Subcutaneous adipose tissue (tissue), 4 donors: Measurements from ENCODE around the gene SZT2. TPM values are rescaled to one million over a fixed set of nuclear protein-coding genes. Genes with fewer than 3 reads are reported as not detected.

ENCODE experiments used
- total RNA-seq, 4 donors: library from RNA; depleted of rRNA; stranded (reverse); fragments of >200 nt; gene quantifications; one replicate each; pipeline ENCODE4 v1.1.0, GENCODE V29; 2016
- TF ChIP-seq, protein P1 (sequence below): fragments of 450-650 bp; IDR thresholded peaks from one replicate; pipeline ENCODE4 v1.5.1; 2016; ENCODE audit warnings: low read depth, mild to moderate bottlenecking, control low read depth, antibody characterized with exemption, moderate library complexity

Gene SZT2
- total RNA-seq, 4 donors from 2014 or later, result 27.1 to 62.7 (median 31.3) TPM

DNA sequence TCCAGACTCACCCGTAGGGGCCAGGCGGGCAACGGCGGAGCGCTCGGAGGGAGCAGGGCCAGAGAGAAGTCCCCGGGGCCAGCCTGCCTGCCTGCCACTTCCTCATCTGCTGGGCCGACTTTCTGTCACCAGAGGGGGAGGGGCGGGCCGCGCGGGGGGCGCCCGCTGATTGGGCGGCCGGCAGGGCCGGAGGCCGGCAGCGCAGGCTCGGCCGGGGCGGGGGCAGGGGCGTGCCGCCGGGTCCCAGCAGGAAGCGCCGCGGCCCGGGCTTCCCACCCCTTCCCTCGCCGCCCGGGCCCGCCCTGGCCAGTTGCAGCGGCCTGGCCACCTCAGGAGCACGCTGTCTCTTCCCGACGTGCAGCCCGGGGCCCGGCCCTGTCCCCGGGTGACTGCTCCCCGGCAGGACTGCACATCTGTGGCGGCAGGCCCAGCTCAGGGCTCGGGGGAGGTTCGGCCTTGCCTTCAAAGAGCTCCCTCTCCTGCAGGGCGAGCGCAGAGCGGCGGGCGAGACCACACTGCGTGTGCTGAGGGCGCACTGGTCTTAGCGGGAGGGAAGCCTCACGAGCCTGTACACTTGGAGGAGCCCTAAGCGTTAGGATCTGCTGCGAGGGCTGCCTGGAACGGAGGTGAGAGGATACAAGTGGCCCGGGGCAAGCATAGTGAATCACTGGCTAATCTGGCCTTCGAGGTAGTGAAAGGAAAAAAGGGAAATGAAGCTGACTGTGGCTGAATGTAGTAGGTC lies 21.6 kb upstream of the SZT2 start, which contains the start of gene ELOVL1:
TSS of gene ELOVL1 (minus strand) at position 108 of the 742 bp plus-strand sequence. CDS start 2,402 bp downstream, outside the sequence.
- TF ChIP-seq, protein P1, sequence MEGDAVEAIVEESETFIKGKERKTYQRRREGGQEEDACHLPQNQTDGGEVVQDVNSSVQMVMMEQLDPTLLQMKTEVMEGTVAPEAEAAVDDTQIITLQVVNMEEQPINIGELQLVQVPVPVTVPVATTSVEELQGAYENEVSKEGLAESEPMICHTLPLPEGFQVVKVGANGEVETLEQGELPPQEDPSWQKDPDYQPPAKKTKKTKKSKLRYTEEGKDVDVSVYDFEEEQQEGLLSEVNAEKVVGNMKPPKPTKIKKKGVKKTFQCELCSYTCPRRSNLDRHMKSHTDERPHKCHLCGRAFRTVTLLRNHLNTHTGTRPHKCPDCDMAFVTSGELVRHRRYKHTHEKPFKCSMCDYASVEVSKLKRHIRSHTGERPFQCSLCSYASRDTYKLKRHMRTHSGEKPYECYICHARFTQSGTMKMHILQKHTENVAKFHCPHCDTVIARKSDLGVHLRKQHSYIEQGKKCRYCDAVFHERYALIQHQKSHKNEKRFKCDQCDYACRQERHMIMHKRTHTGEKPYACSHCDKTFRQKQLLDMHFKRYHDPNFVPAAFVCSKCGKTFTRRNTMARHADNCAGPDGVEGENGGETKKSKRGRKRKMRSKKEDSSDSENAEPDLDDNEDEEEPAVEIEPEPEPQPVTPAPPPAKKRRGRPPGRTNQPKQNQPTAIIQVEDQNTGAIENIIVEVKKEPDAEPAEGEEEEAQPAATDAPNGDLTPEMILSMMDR, result no peak

DNA sequence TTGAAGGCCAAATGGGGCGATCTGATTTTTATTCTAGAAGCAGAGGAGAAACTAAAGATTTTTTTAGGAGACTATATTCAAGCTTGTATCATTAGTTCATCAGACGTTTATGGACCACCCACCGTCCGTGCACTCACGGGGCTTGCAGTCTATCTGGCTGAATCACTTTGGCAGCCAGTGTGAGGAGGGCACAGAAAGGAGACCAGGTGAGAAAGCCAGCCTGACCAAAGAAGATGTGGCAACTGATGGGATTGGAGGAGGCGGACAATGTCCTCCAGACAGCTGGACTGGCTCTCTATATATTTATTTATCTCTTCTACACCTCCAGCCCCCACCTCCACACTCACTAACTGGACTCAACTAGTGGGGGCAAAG lies 21.1 kb upstream of the SZT2 start:
- TF ChIP-seq, protein P1, result no peak

DNA sequence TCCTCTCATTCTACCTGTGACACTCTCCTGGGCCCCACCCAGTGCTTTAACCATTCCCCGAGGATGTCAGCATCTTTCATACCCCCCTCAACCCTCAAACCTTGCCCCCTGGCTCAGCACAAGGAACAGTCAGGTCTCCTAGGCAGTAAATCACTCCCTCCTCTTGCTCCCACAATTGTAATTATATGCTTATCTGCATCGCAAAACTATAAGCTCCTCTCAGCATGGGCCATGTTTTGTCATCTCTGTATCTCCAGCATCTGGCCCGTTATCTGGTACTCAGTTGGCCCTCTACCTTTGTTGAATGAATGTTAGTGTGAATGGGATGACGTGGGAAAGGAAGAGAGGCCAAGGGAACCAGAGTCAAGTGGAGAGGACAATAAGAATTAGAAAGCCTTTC lies 19.1 kb upstream of the SZT2 start:
- TF ChIP-seq, protein P1, result no peak

DNA sequence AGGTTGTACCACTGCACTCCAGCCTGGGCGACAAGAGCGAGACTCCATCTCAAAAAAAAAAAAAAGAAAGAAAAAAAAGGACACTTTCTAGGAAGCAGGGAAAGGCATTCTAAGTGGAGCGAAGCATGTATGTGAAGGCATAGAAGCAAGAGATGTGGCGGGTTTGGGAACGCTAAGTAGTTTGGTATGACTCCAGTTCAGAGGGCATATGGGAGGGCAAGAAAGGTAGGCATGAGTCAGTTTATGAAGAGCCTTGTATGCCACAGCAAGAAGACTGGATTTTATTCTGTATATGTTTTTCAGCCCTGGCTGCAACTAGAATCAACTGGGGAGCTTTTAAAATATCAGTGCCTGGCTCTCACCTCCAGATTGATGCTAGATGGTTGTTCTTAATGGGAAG lies 17.5 kb upstream of the SZT2 start:
- TF ChIP-seq, protein P1, result no peak

DNA sequence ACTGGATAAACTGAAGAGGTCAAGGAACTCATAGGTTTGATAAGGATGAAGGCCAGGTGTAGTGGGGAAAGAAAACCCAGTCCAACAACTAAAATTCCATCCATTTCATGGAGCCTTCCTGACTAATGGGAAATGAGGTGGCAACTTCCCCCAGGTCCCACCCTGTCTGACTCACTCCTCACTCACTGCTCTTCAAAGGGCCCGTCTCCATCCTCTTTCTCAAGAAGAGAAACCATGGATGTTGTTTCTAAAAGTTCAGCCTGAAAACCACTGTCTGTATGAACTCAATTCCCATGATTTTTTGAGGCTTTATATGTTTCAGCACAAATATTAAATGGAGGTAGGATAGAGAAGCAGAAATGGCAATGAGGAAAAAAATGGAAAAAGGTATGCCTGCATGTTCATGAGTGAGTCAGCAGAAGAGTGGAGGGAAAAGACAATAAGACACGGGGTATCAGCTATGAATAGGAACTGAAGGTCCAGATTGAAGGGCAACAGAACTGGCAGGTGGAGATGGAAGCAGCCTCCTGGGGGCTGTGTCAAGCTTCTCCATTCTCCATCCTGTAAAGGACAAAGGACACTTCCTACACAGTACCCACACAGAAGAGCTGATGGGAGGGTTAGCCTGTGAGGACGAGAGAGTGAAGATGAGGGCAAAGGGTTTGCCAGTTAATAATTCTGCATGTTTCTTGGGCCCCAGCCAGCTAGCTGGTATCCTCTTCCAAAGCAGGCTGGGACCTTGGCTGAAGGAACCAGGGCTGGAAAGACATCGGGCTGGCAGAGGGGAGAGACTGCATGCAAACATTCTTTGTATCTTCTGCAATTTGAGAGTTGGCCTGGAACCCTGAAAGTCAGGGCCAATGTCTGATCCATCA lies 16.4 kb upstream of the SZT2 start:
- TF ChIP-seq, protein P1, result no peak

DNA sequence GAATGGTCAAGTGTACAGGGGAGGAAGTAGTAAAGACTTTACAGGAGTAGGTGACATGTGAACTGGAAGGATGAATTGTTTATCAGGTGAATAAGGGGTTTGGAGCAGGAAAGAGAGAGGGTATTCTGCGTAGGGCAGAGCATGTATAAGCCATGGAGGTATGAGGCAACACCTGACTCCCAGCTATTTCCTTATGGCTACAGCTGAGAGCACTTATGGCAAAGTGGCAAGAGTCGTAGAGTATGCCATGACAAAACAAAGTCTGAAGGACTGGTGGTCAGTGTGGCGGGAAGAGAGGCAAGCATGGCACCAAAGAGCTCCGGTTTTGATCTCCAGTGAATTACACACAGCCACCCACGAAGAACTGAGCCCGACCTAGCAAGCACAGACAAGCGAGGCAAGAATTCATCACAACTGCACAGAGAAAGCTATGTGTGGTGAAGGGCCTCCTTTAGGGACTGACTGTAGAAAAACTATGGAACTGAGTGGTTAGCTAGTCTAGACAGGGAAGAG lies 12.9 kb upstream of the SZT2 start:
- TF ChIP-seq, protein P1, result no peak

DNA sequence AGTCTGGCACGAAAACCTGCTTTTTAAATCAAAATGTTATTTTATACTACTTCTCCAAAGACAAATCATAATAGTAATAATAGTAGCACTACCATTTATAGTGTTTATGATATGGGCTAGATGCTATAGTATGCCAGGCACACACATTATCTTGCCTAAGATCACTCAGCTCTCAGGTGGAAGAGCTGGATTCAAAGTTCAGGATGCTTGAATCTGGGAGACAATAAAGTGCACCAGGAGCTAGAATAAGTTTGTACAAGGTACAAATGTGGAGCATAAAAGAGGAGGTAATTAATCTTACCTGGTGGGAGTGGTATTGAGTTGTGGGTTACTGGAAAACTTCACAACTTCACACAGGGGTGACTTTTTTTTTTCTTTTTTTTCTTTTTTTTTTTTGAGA lies 11.9 kb upstream of the SZT2 start:
- TF ChIP-seq, protein P1, result no peak
